Stimulated activated CD4-positive, alpha-beta T cell treated with anti-CD3 and anti-CD28 coated beads, Interleukin-1b, Interleukin-23, amount 100 ng/mL, for 1 hour (primary cell): ENCODE measurements around the gene GM2A.
"Not testable (repeated sequence)": the region's sequence is repeated elsewhere in the genome, so short reads cannot be mapped to it uniquely, and the experiment has no call there.

Source experiments
- DNase-seq, 2 donors: peaks; one replicate each; pipeline ENCODE4 v3.0.0-alpha.2; 2020; ENCODE audit warnings: low read depth in 2 of 2

The GM2A gene

GRCh38 chr5:151253605-151253950, 593 bp downstream of the GM2A start:
- DNase-seq, result no peak

GRCh38 chr5:151254556-151254955, 1.6 kb downstream of the GM2A start:
- no peak for DNase-seq

GRCh38 chr5:151254990-151255389, 2.0 kb downstream of the GM2A start:
- not testable (repeated sequence) for DNase-seq

- no peak for DNase-seq
Observed at GRCh38 chr5:151255621-151256286, 2.8 kb downstream of the GM2A start.

GRCh38 chr5:151257731-151258181, 4.8 kb downstream of the GM2A start:
- no peak for DNase-seq

GRCh38 chr5:151258201-151258611, 5.2 kb downstream of the GM2A start:
- DNase-seq, result no peak

- no peak for DNase-seq
Observed at GRCh38 chr5:151258816-151259215, 5.8 kb downstream of the GM2A start.

GRCh38 chr5:151259931-151260330, 6.9 kb downstream of the GM2A start:
- no peak for DNase-seq

GRCh38 chr5:151262532-151262931, 9.5 kb downstream of the GM2A start:
- no peak for DNase-seq

GRCh38 chr5:151264113-151264512, 11.1 kb downstream of the GM2A start:
- DNase-seq, result no peak

- DNase-seq, result no peak
Observed at GRCh38 chr5:151267491-151268260, 14.7 kb downstream of the GM2A start.

- DNase-seq, result no peak
Observed at GRCh38 chr5:151270599-151270998, 17.6 kb downstream of the GM2A start.

- no peak for DNase-seq
Observed at GRCh38 chr5:151271336-151271735, 18.4 kb downstream of the GM2A start.

GRCh38 chr5:151274666-151275065, 21.7 kb downstream of the GM2A start:
- no peak for DNase-seq

GRCh38 chr5:151275803-151276202, 22.8 kb downstream of the GM2A start:
- no peak for DNase-seq

- no peak for DNase-seq
Observed at GRCh38 chr5:151278845-151279244, 25.9 kb downstream of the GM2A start.

GRCh38 chr5:151280443-151280842, 27.5 kb downstream of the GM2A start:
- DNase-seq, result no peak

- no peak for DNase-seq
Observed at GRCh38 chr5:151281001-151281639, 28.1 kb downstream of the GM2A start.

- no peak for DNase-seq
Observed at GRCh38 chr5:151283120-151283825, 30.3 kb downstream of the GM2A start.

GRCh38 chr5:151284392-151284967, 31.5 kb downstream of the GM2A start:
- DNase-seq, result no peak

GRCh38 chr5:151285683-151286082, 32.7 kb downstream of the GM2A start:
- DNase-seq, result no peak

GRCh38 chr5:151286246-151286645, 33.3 kb downstream of the GM2A start:
- DNase-seq, result no peak
